Measurements from ENCODE around the gene TNS3.

- TF ChIP-seq BRCA1 (IDR thresholded peaks at IDR 0.05; ENCODE audit: low read depth, low read length) = no peak
- no peak for TF ChIP-seq CHD2 (IDR thresholded peaks at IDR 0.05; ENCODE audit: borderline replicate concordance, low read depth, low read length)
- no peak for TF ChIP-seq RFX5 (IDR thresholded peaks at IDR 0.05; ENCODE audit: low read depth, low read length)
- no peak for TF ChIP-seq ATF2 (IDR thresholded peaks at IDR 0.05; ENCODE audit: low read length)
- TF ChIP-seq RCOR1 (conservative IDR thresholded peaks at IDR 0.05; ENCODE audit: low read depth, low read length) = no peak
- no peak for TF ChIP-seq RAD51 (IDR thresholded peaks at IDR 0.05)
- TF ChIP-seq MYC (IDR thresholded peaks at IDR 0.05; ENCODE audit: insufficient read depth, insufficient read length, insufficient replicate concordance, low read length, severe bottlenecking) = no peak
- TF ChIP-seq SRF (IDR thresholded peaks at IDR 0.05; ENCODE audit: low read depth in 2 of 2, low read length in 2 of 2) = no peak
- TF ChIP-seq PBX3 (IDR thresholded peaks at IDR 0.05; ENCODE audit: insufficient replicate concordance, low read depth, low read length) = no peak
- TF ChIP-seq EP300 (IDR thresholded peaks at IDR 0.05; ENCODE audit: borderline replicate concordance in 1 of 2, control insufficient read depth in 1 of 2, low read depth in 2 of 2, low read length in 2 of 2) = no peak
- TF ChIP-seq IRF3 (IDR thresholded peaks at IDR 0.05) = no peak
- TF ChIP-seq CTCF (IDR thresholded peaks at IDR 0.05 in 2 of 3, conservative IDR thresholded peaks at IDR 0.05 in 1 of 3; ENCODE audit: control insufficient read depth in 2 of 3, extremely low read depth in 1 of 3, insufficient read depth in 1 of 3, low read depth in 3 of 3, low read length in 3 of 3) = no peak
- no peak for TF ChIP-seq EZH2 (IDR thresholded peaks at IDR 0.05; ENCODE audit: borderline replicate concordance, control insufficient read depth, low read depth, low read length)
Observed at GRCh38 chr7:47528471-47528870, 53.4 kb downstream of the TNS3 start.

All from GM12878 (cell line).